ENCODE data around the gene FOXA2.
"Not testable (repeated sequence)": the region's sequence is repeated elsewhere in the genome, so short reads cannot be mapped to it uniquely, and the experiment has no call there.

Gene FOXA2

GRCh38 chr20:22569353-22569752, 15.0 kb downstream of the FOXA2 start:
- DNase-seq (ENCODE audit: insufficient read length, low spot score): no peak
- FAIRE-seq: no peak

- FAIRE-seq (no peak), DNase-seq (ENCODE audit: insufficient read length, low spot score) (no peak)
These were observed 15.5 kb downstream of the FOXA2 start for GRCh38 chr20:22568872-22569344.

- FAIRE-seq: no peak
- no peak for DNase-seq (ENCODE audit: insufficient read length, low spot score)
These were observed 16.2 kb downstream of the FOXA2 start for GRCh38 chr20:22567944-22568871.

- FAIRE-seq (no peak), DNase-seq (ENCODE audit: insufficient read length, low spot score) (no peak)
These were observed 17.3 kb downstream of the FOXA2 start for GRCh38 chr20:22566876-22567658.

- FAIRE-seq (no peak), DNase-seq (ENCODE audit: insufficient read length, low spot score) (no peak)
These were observed 21.1 kb downstream of the FOXA2 start for GRCh38 chr20:22563062-22563965.

GRCh38 chr20:22562620-22563019, 21.8 kb downstream of the FOXA2 start:
- FAIRE-seq (no peak), DNase-seq (ENCODE audit: insufficient read length, low spot score) (no peak)

- no peak for DNase-seq (ENCODE audit: insufficient read length, low spot score)
- FAIRE-seq: no peak
These were observed 22.3 kb downstream of the FOXA2 start for GRCh38 chr20:22561965-22562577.

GRCh38 chr20:22560817-22561216, 23.6 kb downstream of the FOXA2 start:
- FAIRE-seq: no peak
- no peak for DNase-seq (ENCODE audit: insufficient read length, low spot score)

- DNase-seq (ENCODE audit: insufficient read length, low spot score): no peak
- FAIRE-seq: no peak
These were observed 24.6 kb downstream of the FOXA2 start for GRCh38 chr20:22559711-22560318.

- FAIRE-seq (no peak), DNase-seq (ENCODE audit: insufficient read length, low spot score) (no peak)
These were observed 26.7 kb downstream of the FOXA2 start for GRCh38 chr20:22557403-22558276.

GRCh38 chr20:22556565-22557056, 27.8 kb downstream of the FOXA2 start:
- DNase-seq (ENCODE audit: insufficient read length, low spot score): no peak
- no peak for FAIRE-seq

GRCh38 chr20:22555791-22556564, 28.4 kb downstream of the FOXA2 start:
- no peak for FAIRE-seq
- no peak for DNase-seq (ENCODE audit: insufficient read length, low spot score)

GRCh38 chr20:22554391-22554790, 30.0 kb downstream of the FOXA2 start:
- DNase-seq (ENCODE audit: insufficient read length, low spot score) (no peak), FAIRE-seq (no peak)

- not testable (repeated sequence) for FAIRE-seq; DNase-seq (ENCODE audit: insufficient read length, low spot score)
These were observed 33.9 kb downstream of the FOXA2 start for GRCh38 chr20:22550514-22550913.

GRCh38 chr20:22548040-22548439, 36.3 kb downstream of the FOXA2 start:
- FAIRE-seq (no peak), DNase-seq (ENCODE audit: insufficient read length, low spot score) (no peak)

- no peak for FAIRE-seq
These were observed 38.0 kb downstream of the FOXA2 start for GRCh38 chr20:22546344-22546743.

GRCh38 chr20:22545045-22545444, 39.3 kb downstream of the FOXA2 start:
- FAIRE-seq: no peak
- DNase-seq (ENCODE audit: insufficient read length, low spot score): no peak

More at GRCh38 chr20:22546344-22546743, 38.0 kb downstream of the FOXA2 start:
- no peak for DNase-seq (ENCODE audit: insufficient read length, low spot score)

- no peak for DNase-seq (ENCODE audit: insufficient read length, low spot score)
These were observed 39.9 kb downstream of the FOXA2 start for GRCh38 chr20:22544462-22544861.

More at GRCh38 chr20:22544462-22544861, 39.9 kb downstream of the FOXA2 start:
- FAIRE-seq: no peak

All from GM19239 (cell line).